HL-60/S4 (cell line): ENCODE data around the gene SEC22A.

Experiments used
- in situ Hi-C: fragments of 300-500 bp; cut with MboI; formaldehyde crosslinking; loops from 2 replicates; pipeline ENCODE4 v1.14.3; 2022; ENCODE audit warnings: low sequenced_read_pairs

Gene SEC22A

DNA sequence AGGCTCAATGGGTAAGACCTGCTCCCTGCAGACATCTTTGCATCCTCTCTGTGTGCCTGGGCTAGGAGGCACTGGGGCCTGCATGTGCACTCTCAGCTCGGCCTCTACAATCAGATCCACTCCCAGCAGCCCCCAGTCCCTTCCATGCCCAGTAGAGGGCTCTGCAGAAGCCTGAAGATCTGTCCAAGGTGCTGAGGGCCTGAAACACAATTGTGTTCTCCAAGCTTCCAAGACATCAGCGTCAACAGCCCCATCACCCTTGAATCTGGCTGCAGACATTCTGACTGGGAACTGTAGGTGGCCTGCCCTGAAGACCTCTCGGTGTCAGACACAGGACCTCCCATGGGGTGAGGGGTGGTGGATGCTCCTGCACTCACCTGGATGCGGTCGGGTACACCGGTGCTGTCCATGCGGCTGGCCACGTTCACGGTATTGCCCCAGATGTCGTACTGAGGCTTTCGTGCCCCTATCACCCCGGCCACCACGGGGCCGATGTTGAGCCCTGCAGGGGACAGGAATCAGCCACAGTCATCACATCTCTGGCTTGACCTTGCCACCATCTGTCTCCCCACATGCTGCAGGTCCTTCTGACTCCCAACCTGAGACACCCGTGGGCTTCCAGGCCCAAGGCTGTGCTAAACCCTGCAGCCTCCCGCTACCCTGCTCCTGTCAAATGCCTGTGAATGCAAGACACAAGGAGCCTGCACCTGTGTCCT lies 84.7 kb downstream of the SEC22A start:
- in situ Hi-C loops: no loop called here

- in situ Hi-C loops: no loop called here
Measured at GRCh38 chr3:123287051-123287961, 85.6 kb downstream of the SEC22A start.

GRCh38 chr3:123287962-123288302 lies 86.2 kb downstream of the SEC22A start:
- in situ Hi-C loops: no loop called here

DNA sequence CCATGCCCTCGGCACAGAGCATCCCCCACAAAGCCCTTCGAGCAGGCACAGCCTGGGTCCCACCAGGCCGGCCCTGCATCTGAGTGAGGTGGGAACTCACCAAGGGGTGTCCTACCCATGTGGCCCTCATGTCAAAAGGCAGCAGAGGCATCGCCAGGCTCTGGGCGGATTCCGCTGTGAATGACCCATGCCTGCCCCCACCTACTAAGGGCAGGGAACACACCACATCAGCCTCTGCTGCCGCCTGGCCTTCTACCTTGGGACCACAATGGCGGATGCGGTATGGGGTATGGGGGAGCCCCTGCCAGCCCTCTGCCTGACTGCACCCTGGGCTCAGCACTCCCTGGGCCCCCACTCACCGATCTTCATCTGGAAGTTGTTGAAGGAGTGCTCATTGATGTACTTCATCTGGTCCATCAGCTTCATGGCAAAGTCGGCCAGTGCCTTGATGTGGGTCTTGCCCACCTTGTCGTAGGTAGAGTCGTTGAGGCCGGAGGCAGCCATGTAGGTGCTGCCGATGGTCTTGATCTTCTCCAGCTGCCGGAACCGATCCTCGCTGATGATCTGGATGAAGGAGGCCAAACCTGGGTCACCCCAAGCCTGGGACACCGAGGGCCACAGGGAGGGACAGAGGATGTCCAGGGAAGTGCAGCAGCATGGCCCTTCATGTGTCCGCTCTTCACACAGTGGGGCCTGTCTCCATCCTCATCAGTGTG lies 87.8 kb downstream of the SEC22A start:
- in situ Hi-C loops: no loop called here

DNA sequence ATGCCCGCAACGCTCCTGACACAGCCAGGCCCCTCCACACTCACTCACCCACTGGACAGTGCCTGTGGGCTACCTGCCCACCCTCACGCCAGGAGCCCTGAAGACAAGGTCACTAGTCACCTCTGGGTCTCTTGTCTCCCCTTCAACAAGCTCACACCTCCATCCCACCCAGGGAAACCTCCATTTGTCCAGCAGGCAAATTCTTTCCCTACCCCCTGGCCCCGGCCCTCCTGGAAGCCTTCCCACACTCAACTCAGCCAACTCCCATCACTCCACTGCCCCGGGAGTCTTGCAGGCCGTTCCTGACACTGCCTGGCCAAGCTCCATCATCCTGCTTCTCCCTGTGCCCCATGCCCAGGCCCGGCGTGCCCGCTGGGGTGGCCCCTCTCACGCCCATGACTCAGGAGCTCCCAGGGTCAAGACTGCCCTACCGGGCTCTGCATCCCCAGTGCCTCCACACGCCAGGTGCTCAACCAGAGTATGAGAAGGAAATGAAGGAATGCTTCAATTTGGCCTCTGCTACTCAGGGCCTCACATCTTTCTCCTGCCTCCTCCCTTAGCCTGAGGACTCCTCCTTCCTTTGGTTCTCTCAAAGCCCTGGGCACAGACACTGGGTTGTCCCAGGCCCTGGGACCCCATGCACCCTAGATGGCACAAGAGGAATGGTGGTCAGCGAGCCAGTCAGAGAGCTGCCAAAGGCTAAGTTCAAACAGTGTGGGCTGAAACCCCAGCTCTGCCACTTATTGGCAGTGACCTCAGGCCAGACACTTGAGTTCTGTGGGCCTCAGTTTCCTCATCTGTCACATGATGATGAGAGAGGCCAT lies 88.6 kb downstream of the SEC22A start:
- in situ Hi-C loops: no loop called here

GRCh38 chr3:123290962-123291361 lies 89.2 kb downstream of the SEC22A start:
- in situ Hi-C loops: no loop called here

- in situ Hi-C loops: no loop called here
Measured at GRCh38 chr3:123291404-123291803, 89.7 kb downstream of the SEC22A start.

GRCh38 chr3:123292321-123293310 lies 90.9 kb downstream of the SEC22A start:
- in situ Hi-C loops: no loop called here

DNA sequence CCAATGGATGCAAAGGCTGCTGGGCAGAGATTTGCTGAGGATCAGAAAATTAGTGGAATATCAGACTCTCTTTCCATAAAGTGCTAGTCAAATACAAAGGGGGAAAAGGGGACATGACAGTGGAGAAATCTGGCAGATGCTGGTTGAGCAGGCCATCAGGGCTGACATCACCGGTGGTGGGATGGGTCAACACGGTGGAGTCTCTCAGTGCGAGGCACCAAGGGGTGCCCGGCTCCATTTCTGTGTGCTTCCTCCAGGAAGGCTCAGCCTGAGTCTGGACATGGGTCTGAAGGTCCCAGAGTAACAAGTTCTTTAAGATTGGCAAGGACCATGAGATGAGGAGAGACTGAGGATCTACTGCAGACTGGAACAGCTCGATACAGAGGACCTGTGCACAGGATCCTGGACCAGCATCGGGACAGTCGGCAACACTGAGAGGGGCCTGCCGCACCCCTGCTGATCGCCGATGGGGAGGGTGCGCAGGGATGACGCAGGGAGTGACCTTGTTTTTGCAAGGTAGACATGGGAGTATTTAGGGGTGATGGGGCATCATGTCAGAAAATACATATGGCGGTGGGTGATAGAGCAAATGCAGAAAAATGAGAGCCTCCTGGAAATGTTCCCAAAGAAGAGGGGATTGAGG lies 92.7 kb downstream of the SEC22A start:
- in situ Hi-C loops: no loop called here

DNA sequence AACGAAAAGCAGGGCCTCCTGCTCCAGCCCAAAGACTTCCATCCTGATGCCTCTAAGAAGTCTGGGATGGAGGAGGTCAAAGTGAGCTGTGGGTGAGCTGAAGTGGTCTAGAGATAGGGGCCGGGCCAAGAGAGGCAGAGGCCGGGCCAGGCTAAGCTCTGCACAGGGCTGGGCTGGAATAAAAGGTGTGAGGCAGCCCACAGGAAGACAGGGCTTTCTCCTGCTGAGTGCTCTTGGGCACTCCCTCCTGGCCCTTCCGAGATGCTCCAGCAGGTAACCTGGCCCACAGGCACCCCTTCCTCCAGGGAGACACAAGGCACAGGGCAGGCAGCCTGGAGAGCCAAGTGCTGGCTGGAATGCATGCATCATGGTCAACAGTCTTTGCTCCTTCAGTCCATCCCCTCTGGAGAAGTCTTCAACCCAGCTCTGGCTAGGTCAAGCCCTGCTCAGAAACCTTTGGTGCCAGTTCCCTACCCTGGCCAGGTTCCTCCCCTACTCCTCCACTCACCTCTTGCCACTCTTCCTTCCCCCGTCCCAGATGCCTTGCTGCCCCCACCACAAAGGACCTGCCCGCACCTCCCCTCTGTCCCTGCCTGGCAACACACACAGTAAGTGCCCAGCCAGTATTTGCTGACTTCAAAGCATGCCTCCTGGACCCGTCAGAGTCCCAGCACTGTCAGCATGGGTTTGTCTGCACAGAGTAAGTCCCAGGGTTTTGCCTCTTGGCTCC lies 93.6 kb downstream of the SEC22A start:
- in situ Hi-C loops: no loop called here

GRCh38 chr3:123295901-123296250 lies 94.1 kb downstream of the SEC22A start:
- in situ Hi-C loops: no loop called here

DNA sequence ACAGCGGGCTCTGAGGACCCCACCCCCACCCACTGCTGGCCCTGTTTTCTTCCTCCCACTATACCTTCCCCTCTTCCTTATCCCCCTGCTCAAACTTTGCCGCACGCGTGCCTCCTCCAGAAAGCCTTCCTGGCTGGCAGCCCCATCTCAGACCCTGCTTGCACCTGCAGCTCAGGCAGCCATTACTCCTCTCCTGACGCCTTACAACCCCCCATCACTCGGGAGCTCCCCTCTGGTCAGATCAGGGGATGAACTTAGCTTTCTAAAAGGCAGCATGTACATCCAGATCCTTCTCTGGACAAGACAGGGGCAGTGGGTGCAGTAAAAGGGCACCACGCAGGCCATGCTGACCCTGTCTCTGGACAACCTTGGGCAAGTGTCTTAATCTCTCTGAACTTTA lies 94.5 kb downstream of the SEC22A start:
- in situ Hi-C loops: no loop called here

DNA sequence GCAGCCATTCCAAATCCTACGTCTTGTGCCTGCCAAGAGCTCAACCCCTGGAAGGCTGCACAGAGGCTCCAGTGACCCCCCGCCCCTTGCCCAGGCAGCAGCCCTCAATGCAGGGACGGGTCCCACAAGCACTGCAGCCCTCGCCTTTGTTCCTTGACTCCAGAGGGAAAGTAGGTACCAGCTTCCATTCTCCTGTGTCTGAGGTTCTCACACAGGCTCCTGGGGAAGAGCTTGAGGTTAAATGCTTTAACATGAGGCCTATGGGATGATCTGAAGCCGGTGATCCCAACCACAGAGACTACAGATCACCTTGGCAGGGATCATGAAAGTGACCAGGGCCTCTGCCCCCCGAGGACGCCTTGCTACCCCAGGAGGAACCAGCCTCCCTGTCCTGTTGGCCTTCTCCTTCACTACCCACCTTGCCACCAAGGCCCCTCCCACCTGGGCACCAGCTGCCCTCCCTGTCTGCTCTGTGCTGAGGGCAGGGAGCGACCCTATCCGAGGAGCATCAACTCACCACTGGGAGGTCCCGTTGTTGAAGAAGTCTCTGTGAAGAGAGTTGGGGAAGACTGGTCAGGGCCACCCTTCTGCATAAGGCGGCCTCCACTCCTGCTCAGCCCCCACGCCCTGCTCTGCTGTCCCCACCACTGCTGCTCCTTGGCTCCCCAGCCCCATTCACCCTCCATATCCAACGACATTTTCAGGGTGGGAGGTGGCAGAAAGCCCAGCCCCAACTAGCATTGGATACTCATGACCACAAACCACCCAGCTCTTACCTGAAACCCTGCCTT lies 95.3 kb downstream of the SEC22A start:
- in situ Hi-C loops: no loop called here

- in situ Hi-C loops: no loop called here
Measured at GRCh38 chr3:123297627-123297899, 95.8 kb downstream of the SEC22A start.

- in situ Hi-C loops: no loop called here
Measured at GRCh38 chr3:123298903-123299302, 97.2 kb downstream of the SEC22A start.

GRCh38 chr3:123299581-123299980 lies 97.8 kb downstream of the SEC22A start:
- in situ Hi-C loops: no loop called here

DNA sequence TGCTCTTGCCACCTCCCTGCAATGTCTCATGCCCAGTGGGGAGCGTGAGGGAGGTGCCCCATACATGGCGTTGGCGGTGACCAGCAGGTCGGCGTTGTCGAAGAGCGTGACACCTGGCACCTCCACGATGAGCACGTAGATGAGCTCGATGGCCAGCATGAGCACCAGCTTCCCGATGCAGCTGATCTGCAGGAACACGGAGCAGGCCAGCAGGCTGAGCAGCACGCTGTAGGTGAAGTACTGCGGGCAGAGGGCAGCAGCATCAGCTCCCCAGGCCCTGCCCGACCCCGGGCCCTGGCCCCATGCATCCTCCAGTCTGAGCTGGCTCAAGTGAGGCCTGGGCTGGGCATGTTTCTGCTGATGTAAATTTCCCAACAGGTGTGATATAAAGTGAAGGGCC lies 98.3 kb downstream of the SEC22A start:
- in situ Hi-C loops: no loop called here

DNA sequence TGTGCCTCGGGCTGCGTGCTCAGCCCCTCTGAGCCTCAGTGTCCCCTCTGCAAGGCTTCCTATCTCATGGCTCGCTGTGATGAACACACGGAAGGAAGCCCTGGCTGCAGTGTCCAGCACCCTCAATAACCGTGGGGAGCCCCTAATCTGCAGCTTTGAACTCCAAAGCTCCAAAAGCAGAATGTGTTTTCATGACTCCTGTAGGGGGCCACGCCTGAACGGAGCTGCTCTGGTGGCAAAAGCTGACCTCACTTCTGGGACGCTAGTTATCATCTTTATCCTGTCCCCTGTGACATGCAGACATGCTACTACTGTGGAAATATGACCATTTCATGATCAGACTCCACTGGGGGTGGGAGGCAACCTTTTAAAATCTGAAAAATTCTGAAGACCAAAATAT lies 98.8 kb downstream of the SEC22A start:
- in situ Hi-C loops: no loop called here
